ENCODE results near the gene KYAT1. TPM values are rescaled to one million over a fixed set of nuclear protein-coding genes. Genes with fewer than 3 reads are reported as not detected.

KYAT1 gene
- total RNA-seq, 1 experiment from 2014 or later: 27.6 TPM

DNA sequence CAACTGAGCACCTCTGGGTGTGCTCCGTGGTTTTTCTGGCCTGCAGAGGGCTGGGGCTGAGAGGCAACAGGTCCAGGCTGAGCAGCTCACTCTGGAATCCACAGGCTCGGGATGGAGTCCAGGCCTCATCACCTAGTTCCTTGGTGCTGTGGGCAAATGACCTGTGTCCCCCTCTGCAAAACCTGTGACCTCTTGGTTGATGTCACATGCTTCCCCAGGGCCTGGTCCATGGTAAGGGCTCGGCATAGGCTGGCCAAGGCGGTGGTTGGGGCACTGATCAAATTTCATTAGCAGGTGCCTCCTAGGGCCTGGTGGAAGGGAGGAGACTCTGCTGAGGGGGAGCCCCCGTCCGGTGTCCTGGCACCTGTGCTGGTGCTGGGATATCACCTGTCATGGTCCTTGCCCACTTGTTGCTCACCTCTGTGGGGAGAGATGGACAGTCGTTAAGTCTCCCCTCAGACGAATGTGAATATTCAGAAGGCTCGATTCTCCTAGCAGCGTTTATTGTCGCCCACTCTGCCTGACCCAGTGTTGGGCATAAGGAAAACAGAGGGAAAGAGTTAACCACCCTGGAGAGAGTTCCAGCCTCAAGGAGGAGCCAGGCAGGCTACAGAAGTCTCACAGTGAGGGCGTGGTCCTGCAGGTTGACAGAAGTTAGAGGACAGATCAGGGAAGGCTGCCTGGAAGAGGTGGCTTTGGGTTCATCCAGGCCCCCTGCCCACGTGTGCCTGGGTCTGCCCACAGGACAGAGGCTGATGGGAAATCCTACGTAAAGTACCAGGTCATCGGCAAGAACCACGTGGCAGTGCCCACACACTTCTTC is 60.0 kb downstream of the KYAT1 start:
- Histone ChIP-seq H4K20me1 (ENCODE audit: insufficient read depth) (peaks cover 5% of the 10 kb centered on the region; the same call in 1 of the 2 replicates), H3K4me3 (no peak overlapping the region), H3F3A (ENCODE audit: insufficient read depth, low read depth) (peaks cover 10% of the 10 kb centered on the region; the same call in 1 of the 2 replicates), H3K4me2 (no peak overlapping the region), H3K4me1 (replicated peaks; ENCODE audit: insufficient read depth) (peaks cover 7% of the 10 kb centered on the region; the same call in 1 of the 2 replicates), H3K79me2 (ENCODE audit: low read depth) (no peaks in the 10 kb centered on the region), H2AFZ (no peak overlapping the region), H3K36me3 (ENCODE audit: low read depth) (no peaks in the 10 kb centered on the region; the same call in 1 of the 2 replicates), H3K27ac (no peak overlapping the region), H3K9me3 (ENCODE audit: insufficient read depth, low read depth) (no peaks in the 10 kb centered on the region), H3K9me2 (ENCODE audit: insufficient read depth) (no peaks in the 10 kb centered on the region), H3K27me3 (ENCODE audit: insufficient read depth, low read depth) (no peaks in the 10 kb centered on the region)
- CTCF ChIA-PET: no interaction called here
- DNase-seq: no peak
- no TSS peak for BruUV-seq (replicated peaks)
- intact Hi-C loops (cut with micrococcal nuclease; ENCODE audit: unreplicated experiment): no loop called here
- TF ChIP-seq CTCF (conservative IDR thresholded peaks at IDR 0.05): no peak
- no peak for TF ChIP-seq EZH2 (IDR thresholded peaks at IDR 0.05; ENCODE audit: low read depth)
- POLR2A ChIA-PET (ENCODE audit: unreplicated experiment): interaction anchor here (0.6 kb wide), 2 partner anchors 103 to 174 kb away, joined by 3 read pairs; no protein-coding TSS in a partner anchor

DNA sequence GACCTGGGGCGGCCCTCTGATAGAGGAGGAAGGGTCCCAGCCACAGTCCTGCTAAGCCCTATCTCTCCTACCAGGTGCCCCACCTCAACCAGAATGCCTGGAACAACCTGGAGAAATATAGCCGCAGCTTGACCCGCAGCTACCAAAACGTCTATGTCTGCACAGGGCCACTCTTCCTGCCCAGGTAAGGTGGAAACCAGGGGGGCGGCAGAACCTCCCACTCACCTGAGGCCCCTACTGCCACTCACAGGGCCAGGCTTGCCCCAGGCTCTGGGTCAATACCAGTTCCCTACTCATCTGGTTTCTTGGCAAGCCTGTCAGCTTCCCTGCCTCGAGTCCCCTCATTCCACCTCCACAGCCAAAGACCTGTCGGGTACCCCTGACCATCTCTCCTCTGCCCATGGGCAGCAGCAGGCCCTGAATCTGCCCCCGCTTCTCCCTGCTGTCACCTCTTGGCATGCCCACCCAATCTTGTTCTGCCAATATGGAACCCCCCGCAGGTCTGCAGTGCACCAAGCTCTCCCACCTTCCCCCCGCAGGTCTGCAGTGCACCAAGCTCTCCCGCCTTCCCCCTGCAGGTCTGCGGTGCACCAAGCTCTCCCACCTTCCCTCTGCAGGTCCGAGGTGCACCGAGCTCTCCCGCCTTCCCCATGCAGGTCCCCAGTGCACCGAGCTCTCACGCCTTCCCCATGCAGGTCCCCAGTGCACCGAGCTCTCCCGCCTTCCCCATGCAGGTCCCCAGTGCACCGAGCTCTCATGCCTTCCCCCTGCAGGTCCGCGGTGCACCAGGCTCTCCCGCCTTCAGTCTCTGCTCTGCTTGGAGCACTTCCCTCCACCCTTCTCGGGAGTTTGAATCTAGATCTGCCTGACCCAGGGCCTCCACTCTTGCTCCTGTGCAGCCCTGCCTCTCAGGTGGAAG is 60.8 kb downstream of the KYAT1 start:
- ChIA-PET CTCF (no interaction called here), POLR2A (ENCODE audit: unreplicated experiment) (interaction anchor here (0.5 to 0.6 kb wide), 3 partner anchors 41 to 1704 kb away, joined by 3 to 9 read pairs (median 4); no protein-coding TSS in a partner anchor)
- no TSS peak for BruUV-seq (replicated peaks)
- intact Hi-C loops (cut with micrococcal nuclease; ENCODE audit: unreplicated experiment): no loop called here
- no peak overlapping the region for H3K4me2 ChIP-seq
- peaks cover 5% of the 10 kb centered on the region; the same call in 1 of the 2 replicates for H4K20me1 ChIP-seq (ENCODE audit: insufficient read depth)
- H3K36me3 ChIP-seq (ENCODE audit: low read depth): no peaks in the 10 kb centered on the region; the same call in 1 of the 2 replicates
- no peaks in the 10 kb centered on the region for H3K9me3 ChIP-seq (ENCODE audit: insufficient read depth, low read depth)
- H2AFZ ChIP-seq: no peak overlapping the region
- no peak overlapping the region for H3K27ac ChIP-seq
- H3K4me1 ChIP-seq (replicated peaks; ENCODE audit: insufficient read depth): peaks cover 7% of the 10 kb centered on the region; the same call in 1 of the 2 replicates
- H3F3A ChIP-seq (ENCODE audit: insufficient read depth, low read depth): peaks cover 10% of the 10 kb centered on the region; the same call in 1 of the 2 replicates
- no peaks in the 10 kb centered on the region for H3K79me2 ChIP-seq (ENCODE audit: low read depth)
- DNase-seq: no peak
- H3K9me2 ChIP-seq (ENCODE audit: insufficient read depth): no peaks in the 10 kb centered on the region
- no peak overlapping the region for H3K4me3 ChIP-seq
- no peaks in the 10 kb centered on the region for H3K27me3 ChIP-seq (ENCODE audit: insufficient read depth, low read depth)
- no peak for TF ChIP-seq CTCF (conservative IDR thresholded peaks at IDR 0.05)

Data from PC-9 (cell line).